ENCODE data around the gene C9.

Gene C9

GRCh38 chr5:39379693-39380092 is 15.4 kb upstream of the C9 start:
- Histone ChIP-seq H3K4me3 (ENCODE audit: low read depth, low read length) (no peak overlapping the region), H3K9me3 (no peaks in the 10 kb centered on the region), H3K36me3 (no peaks in the 10 kb centered on the region), H3K27me3 (peaks cover 11% of the 10 kb centered on the region), H3K4me1 (no peaks in the 10 kb centered on the region)
- no peak for DNase-seq
- no peak for TF ChIP-seq CTCF (IDR thresholded peaks at IDR 0.05; ENCODE audit: low read depth, low read length)

- no peak for TF ChIP-seq CTCF (IDR thresholded peaks at IDR 0.05; ENCODE audit: low read depth, low read length)
- H3K4me1 ChIP-seq: no peaks in the 10 kb centered on the region
- H3K36me3 ChIP-seq: no peaks in the 10 kb centered on the region
- no peak overlapping the region for H3K4me3 ChIP-seq (ENCODE audit: low read depth, low read length)
- no peak for DNase-seq
- H3K27me3 ChIP-seq: peaks cover 8% of the 10 kb centered on the region
- H3K9me3 ChIP-seq: no peaks in the 10 kb centered on the region
These were observed 13.3 kb upstream of the C9 start for GRCh38 chr5:39377613-39378012.

GRCh38 chr5:39376293-39376714 is 12.0 kb upstream of the C9 start:
- TF ChIP-seq CTCF (IDR thresholded peaks at IDR 0.05; ENCODE audit: low read depth, low read length): peak; percentile 79
- no peak overlapping the region for H3K4me3 ChIP-seq (ENCODE audit: low read depth, low read length)
- H3K36me3 ChIP-seq: no peaks in the 10 kb centered on the region
- H3K4me1 ChIP-seq: no peaks in the 10 kb centered on the region
- H3K9me3 ChIP-seq: no peaks in the 10 kb centered on the region
- peak; percentile 34 for DNase-seq
- peaks cover 3% of the 10 kb centered on the region; the same call in 1 of the 2 replicates for H3K27me3 ChIP-seq

GRCh38 chr5:39373791-39374190 is 9.5 kb upstream of the C9 start:
- TF ChIP-seq CTCF (IDR thresholded peaks at IDR 0.05; ENCODE audit: low read depth, low read length): no peak
- peaks cover 3% of the 10 kb centered on the region; the same call in 1 of the 2 replicates for H3K27me3 ChIP-seq
- no peak overlapping the region for H3K4me3 ChIP-seq (ENCODE audit: low read depth, low read length)
- H3K4me1 ChIP-seq: no peaks in the 10 kb centered on the region
- H3K36me3 ChIP-seq: no peaks in the 10 kb centered on the region
- DNase-seq: no peak
- H3K9me3 ChIP-seq: no peaks in the 10 kb centered on the region

- Histone ChIP-seq H3K9me3 (no peaks in the 10 kb centered on the region), H3K27me3 (no peaks in the 10 kb centered on the region), H3K4me1 (no peaks in the 10 kb centered on the region), H3K36me3 (no peaks in the 10 kb centered on the region), H3K4me3 (ENCODE audit: low read depth, low read length) (no peak overlapping the region)
- DNase-seq: no peak
- no peak for TF ChIP-seq CTCF (IDR thresholded peaks at IDR 0.05; ENCODE audit: low read depth, low read length)
These were observed 7.0 kb upstream of the C9 start for GRCh38 chr5:39371367-39371635.

- no peak for DNase-seq
- H3K4me3 ChIP-seq (ENCODE audit: low read depth, low read length): no peak overlapping the region
- TF ChIP-seq CTCF (IDR thresholded peaks at IDR 0.05; ENCODE audit: low read depth, low read length): no peak
- H3K27me3 ChIP-seq: no peaks in the 10 kb centered on the region
- H3K36me3 ChIP-seq: no peaks in the 10 kb centered on the region
- no peaks in the 10 kb centered on the region for H3K9me3 ChIP-seq
- no peaks in the 10 kb centered on the region for H3K4me1 ChIP-seq
These were observed 6.5 kb upstream of the C9 start for GRCh38 chr5:39370555-39371366.
